OCI-LY1 (cell line): Measurements from ENCODE around the gene FBXL15.

Experiments
- H2AFZ ChIP-seq: fragments of 200-600 bp; sonication (generic), shearing (Covaris generic); 2 replicates; pipeline ENCODE4 v1.6.0; 2014; ENCODE audit warnings: antibody characterized with exemption, mild to moderate bottlenecking, low read length
- H3F3A ChIP-seq: fragments of 200-600 bp; sonication (generic), shearing (Covaris generic); 2 replicates; pipeline ENCODE4 v1.6.0; 2014; ENCODE audit warnings: mild to moderate bottlenecking, antibody characterized with exemption, low read length, moderate library complexity; ENCODE audit not compliant: insufficient read depth
- H3K27ac ChIP-seq: fragments of 200-600 bp; sonication (generic); 2 replicates; pipeline ENCODE4 v1.5.1; 2014; ENCODE audit warnings: low read length, mixed run types, mild to moderate bottlenecking, low read depth; ENCODE audit not compliant: poor library complexity, severe bottlenecking
- H3K27me3 ChIP-seq: fragments of 200-600 bp; sonication (generic); 2 replicates; pipeline ENCODE4 v1.6.0; 2014; ENCODE audit warnings: antibody characterized with exemption, mild to moderate bottlenecking, low read length, moderate library complexity; ENCODE audit not compliant: insufficient read depth
- H3K36me3 ChIP-seq: fragments of 200-600 bp; sonication (generic); 2 replicates; pipeline ENCODE4 v1.6.1; 2014; ENCODE audit warnings: mild to moderate bottlenecking, antibody characterized with exemption, low read length, moderate library complexity, mixed read lengths; ENCODE audit not compliant: insufficient read depth
- H3K4me1 ChIP-seq: fragments of 200-600 bp; sonication (generic); 2 replicates; pipeline ENCODE4 v1.5.1; 2014; ENCODE audit warnings: mild to moderate bottlenecking, low read length, moderate library complexity; ENCODE audit not compliant: insufficient read depth, severe bottlenecking
- H3K4me2 ChIP-seq: fragments of 200-600 bp; sonication (generic), shearing (Covaris generic); 2 replicates; pipeline ENCODE4 v1.6.1; 2014; ENCODE audit warnings: low read length
- H3K4me3 ChIP-seq: fragments of 200-600 bp; sonication (generic); 2 replicates; pipeline ENCODE4 v1.5.1; 2014; ENCODE audit warnings: low read length, low read depth, mild to moderate bottlenecking, mixed read lengths; ENCODE audit not compliant: poor library complexity, severe bottlenecking
- H3K79me2 ChIP-seq: fragments of 200-600 bp; shearing (Covaris generic); 2 replicates; pipeline ENCODE4 v1.6.1; 2016; ENCODE audit warnings: mixed run types, low read length, mixed read lengths; ENCODE audit not compliant: insufficient read depth
- H3K9ac ChIP-seq: fragments of 200-600 bp; sonication (generic), shearing (Covaris generic); 2 replicates; pipeline ENCODE4 v1.6.1; 2014; ENCODE audit warnings: mild to moderate bottlenecking, low read length, mixed read lengths
- H3K9me2 ChIP-seq: fragments of 200-600 bp; sonication (generic), shearing (Covaris generic); 2 replicates; pipeline ENCODE4 v1.6.1; 2014; ENCODE audit warnings: low read depth, mild to moderate bottlenecking, low read length, mixed read lengths
- H3K9me3 ChIP-seq: fragments of 200-600 bp; shearing (Covaris generic); 2 replicates; pipeline ENCODE4 v1.6.1; 2014; ENCODE audit warnings: low read length, mixed read lengths
- H4K20me1 ChIP-seq: fragments of 200-600 bp; sonication (generic), shearing (Covaris generic); 2 replicates; pipeline ENCODE4 v1.6.0; 2016; ENCODE audit warnings: mild to moderate bottlenecking, low read length; ENCODE audit not compliant: insufficient read depth
- CTCF ChIP-seq: fragments of 200-600 bp; sonication (generic), shearing (Covaris generic); IDR thresholded peaks from 2 replicates; pipeline ENCODE4 v1.5.1; 2017; ENCODE audit warnings: mild to moderate bottlenecking, antibody characterized with exemption, low read length, moderate library complexity, mixed read lengths
- EZH2 ChIP-seq: fragments of 200-600 bp; sonication (generic), shearing (Covaris generic); IDR thresholded peaks from 2 replicates; pipeline ENCODE4 v1.8.0; 2017; ENCODE audit warnings: borderline replicate concordance, mixed run types, mild to moderate bottlenecking, antibody characterized with exemption, low read length, moderate library complexity, mixed read lengths

Gene FBXL15

GRCh38 chr10:102422545-102423129 is 2.0 kb downstream of the FBXL15 start:
- H3K36me3 ChIP-seq, result no peaks in the 10 kb centered on the region
- peak overlapping the region; percentile 85 for H3K4me3 ChIP-seq
- H3K27me3 ChIP-seq, result no peaks in the 10 kb centered on the region
- peak overlapping the region; percentile 64 for H3K27ac ChIP-seq
- H3K79me2 ChIP-seq, result no peaks in the 10 kb centered on the region
- no peak overlapping the region for H2AFZ ChIP-seq
- H3K9me2 ChIP-seq, result no peaks in the 10 kb centered on the region
- peak; percentile 54 for TF ChIP-seq CTCF
- TF ChIP-seq EZH2, result no peak
- H4K20me1 ChIP-seq, result no peaks in the 10 kb centered on the region
- H3K4me1 ChIP-seq, result peaks cover 28% of the 10 kb centered on the region
- no peaks in the 10 kb centered on the region for H3F3A ChIP-seq
- no peaks in the 10 kb centered on the region for H3K9me3 ChIP-seq
- H3K4me2 ChIP-seq, result peak overlapping the region; percentile 96
- H3K9ac ChIP-seq, result peak overlapping the region; percentile 73

GRCh38 chr10:102423372-102423968 is 2.8 kb downstream of the FBXL15 start:
- H3K79me2 ChIP-seq, result no peaks in the 10 kb centered on the region

GRCh38 chr10:102424145-102424544 is 3.5 kb downstream of the FBXL15 start:
- no peak overlapping the region for H3K4me2 ChIP-seq
- no peak overlapping the region for H3K4me3 ChIP-seq
- H3K36me3 ChIP-seq, result no peaks in the 10 kb centered on the region
- peaks cover 26% of the 10 kb centered on the region for H3K4me1 ChIP-seq
- no peaks in the 10 kb centered on the region for H3K27me3 ChIP-seq
- H3K9me3 ChIP-seq, result no peaks in the 10 kb centered on the region
- no peaks in the 10 kb centered on the region for H4K20me1 ChIP-seq
- no peaks in the 10 kb centered on the region for H3F3A ChIP-seq
- no peaks in the 10 kb centered on the region for H3K79me2 ChIP-seq
- no peaks in the 10 kb centered on the region for H3K9me2 ChIP-seq
- no peak overlapping the region for H3K9ac ChIP-seq
- TF ChIP-seq CTCF, result no peak
- TF ChIP-seq EZH2, result no peak
- H3K27ac ChIP-seq, result no peak overlapping the region
- no peak overlapping the region for H2AFZ ChIP-seq

More at GRCh38 chr10:102423372-102423968, 2.8 kb downstream of the FBXL15 start:
- Histone ChIP-seq H3K9me3 (no peaks in the 10 kb centered on the region), H3K36me3 (no peaks in the 10 kb centered on the region), H2AFZ (no peak overlapping the region), H3K9ac (no peak overlapping the region), H3K4me2 (no peak overlapping the region), H3K4me3 (no peak overlapping the region), H3K4me1 (peaks cover 28% of the 10 kb centered on the region), H3K27ac (no peak overlapping the region), H3K9me2 (no peaks in the 10 kb centered on the region), H3F3A (no peaks in the 10 kb centered on the region), H4K20me1 (no peaks in the 10 kb centered on the region), H3K27me3 (no peaks in the 10 kb centered on the region)
- TF ChIP-seq CTCF (no peak), EZH2 (no peak)
